ENCODE results near the gene SEMA5A. TPM values are rescaled to one million over a fixed set of nuclear protein-coding genes. Genes with fewer than 3 reads are reported as not detected.

The SEMA5A gene
- total and polyA plus RNA-seq, 8 donors, result 18.2 to 29.5 (median 20.8) TPM

- no peak for TF ChIP-seq CTCF (IDR thresholded peaks at IDR 0.05)
- intact Hi-C loops (cut with DNase I), result no loop called here
- no peaks in the 10 kb centered on the region for H3K36me3 ChIP-seq
- ATAC-seq, result no peak
- DNase-seq, result no peak
- no peak overlapping the region for H3K27ac ChIP-seq
- peaks cover 0 to 15% of the 10 kb centered on the region in 2 donors for H3K27me3 ChIP-seq
- no peak overlapping the region for H3K4me3 ChIP-seq
- no peaks in the 10 kb centered on the region for H3K4me1 ChIP-seq
- no peaks in the 10 kb centered on the region for H3K9me3 ChIP-seq
Observed at GRCh38 chr5:9538504-9538903, 7.4 kb downstream of the SEMA5A start.

- H3K9me3 ChIP-seq, result no peaks in the 10 kb centered on the region
- H3K4me1 ChIP-seq, result no peaks in the 10 kb centered on the region
- no peaks in the 10 kb centered on the region for H3K36me3 ChIP-seq
- H3K4me3 ChIP-seq, result no peak overlapping the region
- H3K27me3 ChIP-seq, result peaks cover 0 to 8% of the 10 kb centered on the region in 2 donors
- H3K27ac ChIP-seq, result no peak overlapping the region
- DNase-seq (no peak), ATAC-seq (no peak)
- intact Hi-C loops (cut with DNase I), result no loop called here
- TF ChIP-seq CTCF (IDR thresholded peaks at IDR 0.05), result no peak
Observed at GRCh38 chr5:9537223-9538141, 8.4 kb downstream of the SEMA5A start.

- DNase-seq (no peak), ATAC-seq (no peak)
- Histone ChIP-seq H3K4me1 (no peaks in the 10 kb centered on the region), H3K9me3 (no peaks in the 10 kb centered on the region), H3K4me3 (no peak overlapping the region), H3K36me3 (no peaks in the 10 kb centered on the region), H3K27me3 (peaks cover 0 to 5% of the 10 kb centered on the region in 2 donors), H3K27ac (no peak overlapping the region)
- intact Hi-C loops (cut with DNase I), result no loop called here
- no peak for TF ChIP-seq CTCF (IDR thresholded peaks at IDR 0.05)
Observed at GRCh38 chr5:9536717-9537116, 9.2 kb downstream of the SEMA5A start.

- no peak for ATAC-seq
- intact Hi-C loops (cut with DNase I), result no loop called here
- TF ChIP-seq CTCF (IDR thresholded peaks at IDR 0.05), result no peak
- H3K36me3 ChIP-seq, result no peaks in the 10 kb centered on the region
- no peak overlapping the region for H3K4me3 ChIP-seq
- no peaks in the 10 kb centered on the region for H3K27me3 ChIP-seq
- no peak for DNase-seq
- H3K9me3 ChIP-seq, result no peaks in the 10 kb centered on the region
- no peaks in the 10 kb centered on the region for H3K4me1 ChIP-seq
- H3K27ac ChIP-seq, result no peak overlapping the region
Observed at GRCh38 chr5:9534881-9535517, 10.9 kb downstream of the SEMA5A start.
